ENCODE results near the gene NR6A1.

DNA sequence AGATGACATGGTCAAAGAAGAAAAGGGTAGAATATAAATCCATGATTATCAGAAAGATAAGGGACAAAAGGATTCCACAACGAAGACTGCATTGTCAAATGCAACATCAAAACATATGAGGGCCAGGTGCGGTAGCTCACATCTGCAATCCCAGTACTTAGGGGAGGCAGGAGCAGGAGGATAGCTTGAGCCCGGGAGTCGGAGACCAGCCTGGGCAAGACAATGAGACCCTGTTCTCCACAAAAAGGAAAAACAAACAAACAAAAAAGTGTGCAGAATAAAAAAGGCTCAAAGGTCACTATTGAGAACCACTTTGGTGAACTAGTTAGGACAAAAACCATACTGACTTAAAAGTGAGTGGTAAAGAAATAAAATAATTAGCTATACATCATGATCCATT, 203.7 kb downstream of the NR6A1 start:
- TF ChIP-seq, protein P1, sequence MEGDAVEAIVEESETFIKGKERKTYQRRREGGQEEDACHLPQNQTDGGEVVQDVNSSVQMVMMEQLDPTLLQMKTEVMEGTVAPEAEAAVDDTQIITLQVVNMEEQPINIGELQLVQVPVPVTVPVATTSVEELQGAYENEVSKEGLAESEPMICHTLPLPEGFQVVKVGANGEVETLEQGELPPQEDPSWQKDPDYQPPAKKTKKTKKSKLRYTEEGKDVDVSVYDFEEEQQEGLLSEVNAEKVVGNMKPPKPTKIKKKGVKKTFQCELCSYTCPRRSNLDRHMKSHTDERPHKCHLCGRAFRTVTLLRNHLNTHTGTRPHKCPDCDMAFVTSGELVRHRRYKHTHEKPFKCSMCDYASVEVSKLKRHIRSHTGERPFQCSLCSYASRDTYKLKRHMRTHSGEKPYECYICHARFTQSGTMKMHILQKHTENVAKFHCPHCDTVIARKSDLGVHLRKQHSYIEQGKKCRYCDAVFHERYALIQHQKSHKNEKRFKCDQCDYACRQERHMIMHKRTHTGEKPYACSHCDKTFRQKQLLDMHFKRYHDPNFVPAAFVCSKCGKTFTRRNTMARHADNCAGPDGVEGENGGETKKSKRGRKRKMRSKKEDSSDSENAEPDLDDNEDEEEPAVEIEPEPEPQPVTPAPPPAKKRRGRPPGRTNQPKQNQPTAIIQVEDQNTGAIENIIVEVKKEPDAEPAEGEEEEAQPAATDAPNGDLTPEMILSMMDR (tag by site-specific recombination; IDR thresholded peaks at IDR 0.05): no peak
- TF ChIP-seq ZNF837 (tag by site-specific recombination; IDR thresholded peaks at IDR 0.05): no peak
- TF ChIP-seq ZNF558 (tag by site-specific recombination; IDR thresholded peaks at IDR 0.05): no peak
- no peak for TF ChIP-seq SP3 (tag by site-specific recombination; IDR thresholded peaks at IDR 0.05)
- TF ChIP-seq ZNF335 (tag by site-specific recombination; conservative IDR thresholded peaks at IDR 0.05): no peak
- TF ChIP-seq ZBTB7A (tag by site-specific recombination; IDR thresholded peaks at IDR 0.05; ENCODE audit: low read depth): no peak
- no peak for TF ChIP-seq ZNF10 (tag by site-specific recombination; IDR thresholded peaks at IDR 0.05)
- TF ChIP-seq ZNF768 (tag by site-specific recombination; IDR thresholded peaks at IDR 0.05): no peak
- TF ChIP-seq, protein P2, sequence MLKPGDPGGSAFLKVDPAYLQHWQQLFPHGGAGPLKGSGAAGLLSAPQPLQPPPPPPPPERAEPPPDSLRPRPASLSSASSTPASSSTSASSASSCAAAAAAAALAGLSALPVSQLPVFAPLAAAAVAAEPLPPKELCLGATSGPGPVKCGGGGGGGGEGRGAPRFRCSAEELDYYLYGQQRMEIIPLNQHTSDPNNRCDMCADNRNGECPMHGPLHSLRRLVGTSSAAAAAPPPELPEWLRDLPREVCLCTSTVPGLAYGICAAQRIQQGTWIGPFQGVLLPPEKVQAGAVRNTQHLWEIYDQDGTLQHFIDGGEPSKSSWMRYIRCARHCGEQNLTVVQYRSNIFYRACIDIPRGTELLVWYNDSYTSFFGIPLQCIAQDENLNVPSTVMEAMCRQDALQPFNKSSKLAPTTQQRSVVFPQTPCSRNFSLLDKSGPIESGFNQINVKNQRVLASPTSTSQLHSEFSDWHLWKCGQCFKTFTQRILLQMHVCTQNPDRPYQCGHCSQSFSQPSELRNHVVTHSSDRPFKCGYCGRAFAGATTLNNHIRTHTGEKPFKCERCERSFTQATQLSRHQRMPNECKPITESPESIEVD (tag by site-specific recombination; IDR thresholded peaks at IDR 0.05): no peak
- no peak for TF ChIP-seq ZNF202 (tag by site-specific recombination; IDR thresholded peaks at IDR 0.05; ENCODE audit: borderline replicate concordance)
- no peak for TF ChIP-seq ZNF777 (tag by site-specific recombination; IDR thresholded peaks at IDR 0.05; ENCODE audit: borderline replicate concordance)
- no peak for TF ChIP-seq ZNF501 (tag by site-specific recombination; IDR thresholded peaks at IDR 0.05)

Measured in HEK293 (cell line).